Gastrocnemius medialis (tissue), 4 donors: ENCODE data around the gene STK11IP. TPM values are rescaled to one million over a fixed set of nuclear protein-coding genes. Genes with fewer than 3 reads are reported as not detected.

ENCODE experiments used
- ATAC-seq, 2 donors: fragments of 150-250 bp; one replicate each; pipeline ENCODE4 v1.9.1; 2016
- DNase-seq, 2 donors: peaks; one replicate each; pipeline ENCODE4 v3.0.0-alpha.2; 2019
- H3K27ac ChIP-seq, 4 donors: fragments of 200-600 bp; sonication (generic); 1 replicate in 1 of 4; 2 replicates in 3 of 4; pipeline ENCODE4 v1.5.1; 2016 to 2018; ENCODE audit warnings: mild to moderate bottlenecking in 2 of 4, moderate library complexity in 1 of 4
- H3K27me3 ChIP-seq, 3 donors: fragments of 200-600 bp; sonication (generic) in 2 of 3; 1 replicate in 1 of 3; 2 replicates in 2 of 3; pipeline versions ENCODE4 v1.5.1 to v1.6.0; 2016 to 2019; ENCODE audit warnings: mild to moderate bottlenecking in 1 of 3, moderate library complexity in 1 of 3
- H3K36me3 ChIP-seq, 2 donors: fragments of 200-600 bp; sonication (generic) in 1 of 2; one replicate each; pipeline ENCODE4 v1.5.1; 2017 to 2018
- H3K4me1 ChIP-seq, 2 donors: fragments of 200-600 bp; sonication (generic) in 1 of 2; one replicate each; pipeline ENCODE4 v1.5.1; 2016 to 2017; ENCODE audit warnings: mild to moderate bottlenecking in 2 of 2
- H3K4me3 ChIP-seq, 4 donors: fragments of 200-600 bp; sonication (generic) in 3 of 4; 1 replicate in 1 of 4; 2 replicates in 3 of 4; pipeline ENCODE4 v1.5.1; 2016 to 2019; ENCODE audit warnings: mild to moderate bottlenecking in 2 of 4
- H3K9me3 ChIP-seq, 3 donors: fragments of 200-600 bp; sonication (generic) in 2 of 3; 1 replicate in 1 of 3; 2 replicates in 2 of 3; pipeline ENCODE4 v1.5.1; 2016 to 2019
- POLR2A ChIP-seq, 2 donors: fragments of 450-650 bp; IDR thresholded peaks; one replicate each; pipeline ENCODE4 v1.6.1; 2017; ENCODE audit warnings: antibody characterized with exemption in 2 of 2, mild to moderate bottlenecking in 2 of 2, moderate library complexity in 2 of 2
- in situ Hi-C, 4 donors: fragments of 200-750 bp; cut with MboI; loops; one replicate each; pipeline versions ENCODE4 v1.15.0 to v1.8.0; 2017; ENCODE audit warnings: low sequenced_read_pairs in 4 of 4
- intact Hi-C: fragments of 100-400 bp; cut with DNase I; formaldehyde crosslinking; loops from one replicate; pipeline ENCODE4 v1.15.1; 2023; ENCODE audit warnings: low total_unique reads
- total RNA-seq, 4 donors: library from RNA; depleted of rRNA; stranded (reverse); fragments of >200 nt; gene quantifications; one replicate each; pipeline versions ENCODE4 v1.1.0 to v1.2.3, GENCODE V29; 2016
- TF ChIP-seq, protein P1 (sequence below), 5 experiments: fragments of 450-650 bp in 3 of 5; fragments of 200-600 bp in 2 of 5; sonication (generic) in 2 of 5; IDR thresholded peaks in 4 of 5; conservative IDR thresholded peaks in 1 of 5; 1 replicate in 4 of 5; 2 replicates in 1 of 5; pipeline ENCODE4 v1.5.1; 2016 to 2019; ENCODE audit warnings: antibody characterized with exemption in 5 of 5, mild to moderate bottlenecking in 3 of 5, moderate library complexity in 3 of 5

The STK11IP gene
- total RNA-seq, 4 donors from 2014 or later: 5.4 to 7.5 (median 6.5) TPM

DNA sequence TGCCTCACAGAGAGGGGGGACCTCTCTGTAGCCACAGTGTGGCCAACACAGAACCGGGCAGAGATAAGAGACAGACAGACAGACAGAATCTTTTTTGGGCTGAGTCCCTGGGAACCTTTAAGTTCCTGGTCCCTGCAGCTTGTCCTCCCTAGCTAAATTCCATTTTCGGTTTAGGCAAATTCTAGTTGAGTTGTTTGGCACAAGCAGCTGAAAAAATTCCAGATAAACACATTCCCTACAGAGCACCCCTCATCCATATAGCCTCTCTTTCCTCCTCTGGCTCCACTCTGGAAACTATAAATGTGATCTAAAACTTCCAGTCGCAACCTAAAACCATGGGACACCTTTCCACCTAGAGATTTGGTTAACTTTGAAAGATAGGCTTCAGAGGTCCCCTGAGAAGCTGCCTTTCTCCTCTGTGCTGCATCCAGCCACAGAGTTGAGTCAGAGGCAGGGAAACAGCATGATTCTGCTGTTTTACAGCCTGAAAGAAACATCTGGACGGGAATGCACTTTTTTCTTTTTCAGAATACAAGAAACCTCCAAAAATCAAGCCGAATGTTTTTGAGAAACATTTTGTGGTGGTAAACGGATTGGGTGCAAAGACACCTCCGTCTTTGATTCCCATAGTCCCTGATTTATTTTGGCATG, 60.7 kb downstream of the STK11IP start:
- Histone ChIP-seq H3K27me3 (no peaks in the 10 kb centered on the region), H3K9me3 (no peaks in the 10 kb centered on the region), H3K36me3 (no peaks in the 10 kb centered on the region), H3K27ac (no peak overlapping the region), H3K4me3 (no peak overlapping the region), H3K4me1 (no peaks in the 10 kb centered on the region)
- in situ Hi-C loops: no loop called here
- intact Hi-C loops: no loop called here
- ATAC-seq (no peak), DNase-seq (no peak)
- TF ChIP-seq, protein P1, sequence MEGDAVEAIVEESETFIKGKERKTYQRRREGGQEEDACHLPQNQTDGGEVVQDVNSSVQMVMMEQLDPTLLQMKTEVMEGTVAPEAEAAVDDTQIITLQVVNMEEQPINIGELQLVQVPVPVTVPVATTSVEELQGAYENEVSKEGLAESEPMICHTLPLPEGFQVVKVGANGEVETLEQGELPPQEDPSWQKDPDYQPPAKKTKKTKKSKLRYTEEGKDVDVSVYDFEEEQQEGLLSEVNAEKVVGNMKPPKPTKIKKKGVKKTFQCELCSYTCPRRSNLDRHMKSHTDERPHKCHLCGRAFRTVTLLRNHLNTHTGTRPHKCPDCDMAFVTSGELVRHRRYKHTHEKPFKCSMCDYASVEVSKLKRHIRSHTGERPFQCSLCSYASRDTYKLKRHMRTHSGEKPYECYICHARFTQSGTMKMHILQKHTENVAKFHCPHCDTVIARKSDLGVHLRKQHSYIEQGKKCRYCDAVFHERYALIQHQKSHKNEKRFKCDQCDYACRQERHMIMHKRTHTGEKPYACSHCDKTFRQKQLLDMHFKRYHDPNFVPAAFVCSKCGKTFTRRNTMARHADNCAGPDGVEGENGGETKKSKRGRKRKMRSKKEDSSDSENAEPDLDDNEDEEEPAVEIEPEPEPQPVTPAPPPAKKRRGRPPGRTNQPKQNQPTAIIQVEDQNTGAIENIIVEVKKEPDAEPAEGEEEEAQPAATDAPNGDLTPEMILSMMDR (IDR thresholded peaks at IDR 0.05 in 4 of 5, conservative IDR thresholded peaks at IDR 0.05 in 1 of 5): no peak
- no peak for TF ChIP-seq POLR2A (IDR thresholded peaks at IDR 0.05)

DNA sequence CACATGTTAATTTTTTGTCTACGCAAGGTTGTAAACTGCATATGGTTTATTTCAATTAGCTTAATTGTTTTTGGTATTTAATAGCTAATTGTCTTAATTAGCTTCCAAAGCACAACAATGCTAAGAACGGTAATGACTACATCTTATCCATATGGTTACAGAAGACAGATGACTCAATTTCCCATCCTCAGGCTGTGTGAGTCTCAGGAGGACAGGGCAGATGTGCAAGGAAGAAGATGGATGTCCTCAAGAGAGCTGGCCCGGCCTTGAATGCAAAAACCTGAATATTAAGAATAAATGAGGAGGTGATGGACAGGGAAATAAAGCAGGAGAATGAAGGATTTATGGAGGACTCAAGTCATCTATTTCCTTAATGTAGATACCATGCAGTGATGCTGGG, 61.2 kb downstream of the STK11IP start:
- no peaks in the 10 kb centered on the region for H3K4me1 ChIP-seq
- TF ChIP-seq, protein P1 (IDR thresholded peaks at IDR 0.05 in 4 of 5, conservative IDR thresholded peaks at IDR 0.05 in 1 of 5): no peak
- TF ChIP-seq POLR2A (IDR thresholded peaks at IDR 0.05): no peak
- H3K9me3 ChIP-seq: no peaks in the 10 kb centered on the region
- intact Hi-C loops: no loop called here
- DNase-seq: no peak
- in situ Hi-C loops: no loop called here
- no peaks in the 10 kb centered on the region for H3K36me3 ChIP-seq
- ATAC-seq: no peak
- H3K27ac ChIP-seq: no peak overlapping the region
- H3K27me3 ChIP-seq: no peaks in the 10 kb centered on the region
- H3K4me3 ChIP-seq: no peak overlapping the region

DNA sequence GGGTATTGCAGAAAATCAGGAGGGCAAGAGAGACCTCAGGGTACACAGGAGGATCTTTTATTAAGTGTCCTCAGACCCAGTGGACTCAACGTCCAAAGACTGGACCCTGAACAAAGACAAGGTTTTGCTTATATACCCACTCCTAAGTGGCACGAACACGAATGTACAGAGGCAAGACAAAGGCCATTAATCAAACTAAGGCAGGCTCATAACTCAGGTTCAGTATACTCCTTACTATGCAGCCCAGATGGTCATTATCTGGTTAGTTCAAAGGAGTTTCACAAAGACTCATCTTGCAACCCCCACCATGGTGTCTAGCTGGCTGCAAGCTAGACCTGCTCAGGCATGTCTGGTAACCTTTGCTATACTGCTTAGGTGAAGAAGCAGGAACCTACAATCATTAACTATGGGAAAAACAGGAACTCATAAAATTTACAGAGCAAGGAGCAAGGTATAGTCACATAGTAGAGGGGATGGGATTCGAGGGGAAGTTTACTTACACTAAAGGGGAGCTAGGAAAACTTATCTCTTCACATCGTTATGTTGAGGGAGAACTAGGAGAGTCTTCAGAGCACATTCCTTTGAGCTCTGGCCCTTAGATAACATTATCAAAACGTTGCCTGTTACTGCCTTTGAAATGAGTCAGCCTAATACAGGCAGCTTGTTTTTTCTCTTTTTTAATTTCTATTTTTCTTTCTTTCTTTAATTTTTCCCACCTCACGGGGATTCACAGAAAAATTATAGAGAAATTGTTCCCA, 63.7 kb downstream of the STK11IP start:
- H3K9me3 ChIP-seq: no peaks in the 10 kb centered on the region
- H3K27me3 ChIP-seq: no peaks in the 10 kb centered on the region
- TF ChIP-seq POLR2A (IDR thresholded peaks at IDR 0.05): no peak
- H3K4me3 ChIP-seq: no peak overlapping the region
- in situ Hi-C loops: no loop called here
- H3K36me3 ChIP-seq: no peaks in the 10 kb centered on the region
- intact Hi-C loops: no loop called here
- H3K27ac ChIP-seq: no peak overlapping the region
- peaks cover 7 to 12% of the 10 kb centered on the region in 2 donors for H3K4me1 ChIP-seq
- ATAC-seq (no peak), DNase-seq (no peak)

DNA sequence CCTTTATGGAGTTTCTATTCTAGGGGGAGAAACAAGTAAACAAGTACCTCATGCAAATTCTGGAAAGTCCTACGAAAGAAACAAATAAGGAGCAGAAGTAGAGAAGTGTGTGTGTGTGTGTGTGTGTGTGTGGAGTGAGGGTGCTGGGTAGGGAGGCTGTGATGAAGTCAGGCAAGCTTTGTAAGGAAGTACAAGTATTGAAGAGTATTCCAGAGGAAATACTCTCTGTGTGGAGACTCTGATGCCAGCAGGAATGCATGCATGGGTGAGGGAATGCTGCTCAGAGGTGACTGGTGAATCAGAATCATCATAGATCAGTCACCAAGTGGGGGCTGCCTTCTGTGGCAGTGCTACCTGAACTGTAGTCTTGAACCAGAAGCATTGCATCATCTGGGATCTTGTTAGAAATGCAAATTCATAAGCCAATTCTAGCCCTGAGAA, 64.3 kb downstream of the STK11IP start:
- no peaks in the 10 kb centered on the region for H3K36me3 ChIP-seq
- in situ Hi-C loops: no loop called here
- TF ChIP-seq, protein P1 (IDR thresholded peaks at IDR 0.05 in 4 of 5, conservative IDR thresholded peaks at IDR 0.05 in 1 of 5): no peak
- no peak for TF ChIP-seq POLR2A (IDR thresholded peaks at IDR 0.05)
- peaks cover 7 to 12% of the 10 kb centered on the region in 2 donors for H3K4me1 ChIP-seq
- intact Hi-C loops: no loop called here
- no peaks in the 10 kb centered on the region for H3K9me3 ChIP-seq
- ATAC-seq: no peak
- H3K27me3 ChIP-seq: no peaks in the 10 kb centered on the region
- no peak overlapping the region for H3K4me3 ChIP-seq
- no peak for DNase-seq
- H3K27ac ChIP-seq: no peak overlapping the region

DNA sequence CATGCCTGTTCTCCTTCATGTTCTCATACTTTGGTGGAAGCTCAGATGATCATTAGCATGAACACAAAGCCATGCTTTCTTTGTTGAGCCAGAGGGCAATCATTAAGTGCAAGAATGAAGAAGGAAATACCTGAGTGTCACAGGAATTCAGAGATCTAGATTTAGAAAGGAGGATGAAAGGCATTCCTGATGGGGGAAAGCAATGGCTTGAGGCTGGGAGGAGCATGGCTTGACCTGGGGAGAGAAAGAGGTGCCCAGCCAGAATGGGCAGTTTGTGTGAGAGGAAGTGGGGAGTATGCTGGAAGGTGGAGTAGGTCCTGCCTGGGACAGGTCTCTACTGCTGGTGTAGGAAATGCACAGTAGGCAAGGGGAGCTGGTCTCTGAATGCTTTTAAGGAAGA, 64.9 kb downstream of the STK11IP start:
- Histone ChIP-seq H3K4me1 (peaks cover 7 to 12% of the 10 kb centered on the region in 2 donors), H3K9me3 (no peaks in the 10 kb centered on the region), H3K4me3 (no peak overlapping the region), H3K27me3 (no peaks in the 10 kb centered on the region), H3K36me3 (no peaks in the 10 kb centered on the region), H3K27ac (no peak overlapping the region)
- no peak for TF ChIP-seq POLR2A (IDR thresholded peaks at IDR 0.05)
- TF ChIP-seq, protein P1 (IDR thresholded peaks at IDR 0.05 in 4 of 5, conservative IDR thresholded peaks at IDR 0.05 in 1 of 5): no peak
- in situ Hi-C loops (no loop called here), intact Hi-C loops (no loop called here)
- DNase-seq (no peak), ATAC-seq (no peak)
